SK-N-SH treated with all-trans-retinoic acid at 6 μM for 48 hours (cell line): ENCODE data around the gene RSPO4.

Source experiments
- ARNTL ChIP-seq: fragments of 450-650 bp; formaldehyde crosslinking; IDR thresholded peaks from 2 replicates; pipeline ENCODE4 v1.5.0; 2020; ENCODE audit warnings: low read depth, mild to moderate bottlenecking, moderate library complexity, borderline replicate concordance
- CREB5 ChIP-seq: fragments of 250-450 bp; sonication (Bioruptor Pico); IDR thresholded peaks from 2 replicates; pipeline ENCODE4 v1.5.1; 2020; ENCODE audit warnings: low read depth, mild to moderate bottlenecking, moderate library complexity
- CSDC2 ChIP-seq: fragments of 250-450 bp; sonication (Bioruptor Pico); IDR thresholded peaks from 2 replicates; pipeline ENCODE4 v1.5.0; 2020; ENCODE audit warnings: mild to moderate bottlenecking, moderate library complexity
- ISL1 ChIP-seq: fragments of 250-450 bp; sonication (Bioruptor Pico); IDR thresholded peaks from 2 replicates; pipeline ENCODE4 v2.1.2; 2022; ENCODE audit warnings: mild to moderate bottlenecking, moderate library complexity
- OSR1 ChIP-seq: fragments of 250-450 bp; sonication (Bioruptor Pico); IDR thresholded peaks from 2 replicates; pipeline ENCODE4 v1.8.0; 2022; ENCODE audit warnings: moderate library complexity, mild to moderate bottlenecking, inconsistent platforms
- PATZ1 ChIP-seq: fragments of 250-450 bp; sonication (Bioruptor Pico); IDR thresholded peaks from 2 replicates; pipeline ENCODE4 v1.8.0; 2020; ENCODE audit warnings: mild to moderate bottlenecking, moderate library complexity, borderline replicate concordance
- POU6F1 ChIP-seq: fragments of 250-450 bp; sonication (Bioruptor Pico); IDR thresholded peaks from 2 replicates; pipeline ENCODE4 v1.8.0; 2021; ENCODE audit warnings: low read depth, mild to moderate bottlenecking, moderate library complexity, borderline replicate concordance
- RARB ChIP-seq: fragments of 250-450 bp; sonication (Bioruptor Pico); IDR thresholded peaks from 2 replicates; pipeline ENCODE4 v1.8.0; 2021; ENCODE audit warnings: mild to moderate bottlenecking, moderate library complexity
- ZFP3 ChIP-seq: fragments of 250-450 bp; sonication (Bioruptor Pico); IDR thresholded peaks from 2 replicates; pipeline ENCODE4 v1.5.0; 2020; ENCODE audit warnings: mild to moderate bottlenecking, moderate library complexity
- ZFP30 ChIP-seq: fragments of 450-650 bp; formaldehyde crosslinking; IDR thresholded peaks from 2 replicates; pipeline ENCODE4 v1.5.0; 2022; ENCODE audit warnings: mild to moderate bottlenecking, moderate library complexity
- ZNF565 ChIP-seq: fragments of 450-650 bp; formaldehyde crosslinking; conservative IDR thresholded peaks from 2 replicates; pipeline ENCODE4 v1.5.0; 2020; ENCODE audit warnings: low read depth, mild to moderate bottlenecking, moderate library complexity
- ZNF70 ChIP-seq: fragments of 450-650 bp; formaldehyde crosslinking; IDR thresholded peaks from 2 replicates; pipeline ENCODE4 v1.5.0; 2020; ENCODE audit warnings: mild to moderate bottlenecking, moderate library complexity
- ZNF8 ChIP-seq: fragments of 450-650 bp; formaldehyde crosslinking; IDR thresholded peaks from 2 replicates; pipeline ENCODE4 v1.5.0; 2020; ENCODE audit warnings: mild to moderate bottlenecking, moderate library complexity

- TF ChIP-seq ZFP3 (CRISPR knock-in tag): no peak
- no peak for TF ChIP-seq ARNTL (CRISPR knock-in tag)
- no peak for TF ChIP-seq POU6F1 (CRISPR knock-in tag)
- TF ChIP-seq PATZ1 (CRISPR knock-in tag): no peak
- TF ChIP-seq ISL1 (CRISPR knock-in tag): no peak
- TF ChIP-seq ZNF70 (CRISPR knock-in tag): no peak
- TF ChIP-seq ZFP30: no peak
- no peak for TF ChIP-seq RARB (CRISPR knock-in tag)
- no peak for TF ChIP-seq CSDC2 (CRISPR knock-in tag)
- no peak for TF ChIP-seq ZNF565 (CRISPR knock-in tag)
- TF ChIP-seq ZNF8 (CRISPR knock-in tag): no peak
- no peak for TF ChIP-seq OSR1
- no peak for TF ChIP-seq CREB5 (CRISPR knock-in tag)
These were observed 811 bp upstream of the RSPO4 start for GRCh38 chr20:1002682-1003561.
